CD4-positive, alpha-beta T cell (primary cell): ENCODE results near the gene PDE4B. TPM values are rescaled to one million over a fixed set of nuclear protein-coding genes. Genes with fewer than 3 reads are reported as not detected.

Source experiments
- ATAC-seq: fragments of 200-7000 bp; cut with Tn5 transposase; one replicate; pipeline ENCODE4 v1.10.0; 2022; ENCODE audit warnings: mild to moderate bottlenecking; ENCODE audit not compliant: poor library complexity
- CTCF ChIA-PET: fragments of 350-600 bp; sonication (Branson Sonifier 250); formaldehyde crosslinking; loops from one replicate; lab custom pipeline; 2021; ENCODE audit warnings: antibody characterized with exemption, inconsistent platforms; lab: Charles Lee
- POLR2A ChIA-PET: fragments of 350-600 bp; sonication (Branson Sonifier 250); formaldehyde crosslinking; loops from one replicate; lab custom pipeline; 2021; ENCODE audit warnings: antibody characterized with exemption, inconsistent platforms; lab: Charles Lee
- DNase-seq, 14 experiments: peaks; one replicate each; pipeline ENCODE4 v3.0.0-alpha.2; 2013 to 2020; ENCODE audit warnings: mixed read lengths in 2 of 14
- H3K27ac ChIP-seq, 2 donors: one replicate each; pipeline versions ENCODE4 v1.5.1 to v1.7.0; 2013; ENCODE audit warnings: low read length in 2 of 2, low read depth in 1 of 2, mild to moderate bottlenecking in 1 of 2
- H3K27me3 ChIP-seq, 2 experiments: 1 replicate in 1 of 2; 2 replicates in 1 of 2; pipeline versions ENCODE4 v1.6.1 to v1.7.0; 2013; ENCODE audit warnings: low read length in 2 of 2, control low read depth in 1 of 2, mild to moderate bottlenecking in 1 of 2, moderate library complexity in 1 of 2; ENCODE audit not compliant: insufficient read depth in 2 of 2, control insufficient read depth in 1 of 2
- H3K36me3 ChIP-seq: one replicate; pipeline ENCODE4 v1.6.1; 2013; ENCODE audit warnings: low read length, control low read depth; ENCODE audit not compliant: insufficient read depth
- H3K4me1 ChIP-seq: one replicate; pipeline ENCODE4 v1.6.1; 2013; ENCODE audit warnings: low read length, control low read depth; ENCODE audit not compliant: insufficient read depth
- H3K4me3 ChIP-seq: one replicate; pipeline ENCODE4 v1.5.1; 2013; ENCODE audit warnings: mild to moderate bottlenecking, low read length, moderate library complexity
- H3K9me3 ChIP-seq, 2 experiments: 1 replicate in 1 of 2; 2 replicates in 1 of 2; pipeline versions ENCODE4 v1.6.1 to v1.7.0; 2013; ENCODE audit warnings: low read length in 2 of 2, mild to moderate bottlenecking in 2 of 2, control low read depth in 1 of 2, moderate library complexity in 1 of 2; ENCODE audit not compliant: control insufficient read depth in 1 of 2, insufficient read depth in 1 of 2
- H3K27ac Mint-ChIP-seq: one replicate; pipeline ENCODE4 v1.8.0; 2020; ENCODE audit warnings: mixed read lengths
- H3K27me3 Mint-ChIP-seq: one replicate; pipeline ENCODE4 v1.8.0; 2021; ENCODE audit warnings: mixed read lengths
- H3K36me3 Mint-ChIP-seq: one replicate; pipeline ENCODE4 v1.8.0; 2021; ENCODE audit warnings: low read depth, mixed read lengths
- H3K4me1 Mint-ChIP-seq: one replicate; pipeline ENCODE4 v1.8.0; 2021; ENCODE audit warnings: low read depth, mixed read lengths
- H3K4me3 Mint-ChIP-seq: one replicate; pipeline ENCODE4 v1.8.0; 2020; ENCODE audit warnings: mild to moderate bottlenecking, mixed read lengths
- H3K9me3 Mint-ChIP-seq: one replicate; pipeline ENCODE4 v1.8.0; 2020; ENCODE audit warnings: mixed read lengths
- intact Hi-C, 2 experiments: fragments of 100-400 bp; cut with DNase I in 1 of 2; cut with micrococcal nuclease in 1 of 2; formaldehyde crosslinking; loops; one replicate each; pipeline versions ENCODE4 v1.15.1 to v1.9.0; 2023 to 2025; cut with DNase I, micrococcal nuclease
- total RNA-seq, 174 experiments: library from RNA in 2 of 174; stranded (reverse) in 2 of 174; gene quantifications; one replicate each; pipeline ENCODE4 v1.2.3 and lab custom pipeline; 2021 to 2026
- TF ChIP-seq, protein P1 (sequence below): fragments of 200-600 bp; IDR thresholded peaks from one replicate; pipeline ENCODE4 v1.8.0; 2022; ENCODE audit warnings: antibody characterized with exemption, mild to moderate bottlenecking

Gene PDE4B
- total RNA-seq, 2 experiments from 2014 or later, result 155 to 159 TPM

DNA sequence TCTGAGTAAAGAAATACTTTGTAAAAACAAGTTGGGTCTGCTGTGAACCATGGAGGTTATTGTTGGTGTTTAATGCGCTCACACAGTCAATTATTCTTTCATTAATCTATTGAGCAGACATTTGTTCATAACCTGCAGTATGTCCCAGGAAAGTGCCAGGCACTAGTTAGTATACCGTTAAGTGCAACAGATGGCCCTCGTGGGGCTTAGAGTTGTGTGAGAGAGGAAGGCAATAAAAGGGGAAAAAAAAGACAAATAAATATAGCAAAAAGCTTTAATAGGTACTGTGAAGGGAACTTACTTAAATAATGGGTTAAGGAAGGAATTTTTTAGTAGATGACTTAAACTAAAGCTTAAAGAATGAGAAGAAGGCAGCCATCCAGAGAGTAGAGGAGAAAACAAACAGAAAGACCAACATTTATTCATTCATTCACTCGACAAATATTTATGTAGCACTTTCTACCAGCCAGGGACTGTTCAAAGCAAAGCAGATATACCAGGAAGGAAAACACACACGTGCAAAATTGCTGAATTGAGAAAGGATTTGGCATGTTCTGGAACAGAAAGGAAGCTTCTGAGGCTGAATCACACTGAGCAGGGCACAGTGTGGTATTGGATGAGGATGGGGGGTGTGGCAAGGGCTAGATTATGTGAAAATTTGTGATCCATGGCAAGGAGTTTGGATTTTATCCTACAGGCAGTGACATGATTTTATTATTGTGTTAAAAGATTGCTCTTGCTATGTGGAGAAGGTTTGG lies 445.2 kb downstream of the PDE4B start:
- intact Hi-C loops, result loop anchor here in 1 of 2 experiments (10.0 kb wide), 1 partner anchor 73 kb away; no protein-coding TSS in a partner anchor
- no peak for ATAC-seq
- H3K27me3 ChIP-seq, result peaks cover 0 to 9% of the 10 kb centered on the region in 2 experiments
- no peaks in the 10 kb centered on the region for H3K4me1 Mint-ChIP-seq
- H3K4me3 Mint-ChIP-seq, result no peak overlapping the region
- CTCF ChIA-PET, result no interaction called here
- no peak overlapping the region for H3K27ac ChIP-seq
- H3K9me3 ChIP-seq, result no peaks in the 10 kb centered on the region
- POLR2A ChIA-PET, result interaction anchor here (1.2 kb wide), 1 partner anchor 208 kb away, joined by 4 read pairs; no protein-coding TSS in a partner anchor
- DNase-seq, result no peak
- H3K27me3 Mint-ChIP-seq, result peaks cover 17% of the 10 kb centered on the region
- TF ChIP-seq, protein P1, sequence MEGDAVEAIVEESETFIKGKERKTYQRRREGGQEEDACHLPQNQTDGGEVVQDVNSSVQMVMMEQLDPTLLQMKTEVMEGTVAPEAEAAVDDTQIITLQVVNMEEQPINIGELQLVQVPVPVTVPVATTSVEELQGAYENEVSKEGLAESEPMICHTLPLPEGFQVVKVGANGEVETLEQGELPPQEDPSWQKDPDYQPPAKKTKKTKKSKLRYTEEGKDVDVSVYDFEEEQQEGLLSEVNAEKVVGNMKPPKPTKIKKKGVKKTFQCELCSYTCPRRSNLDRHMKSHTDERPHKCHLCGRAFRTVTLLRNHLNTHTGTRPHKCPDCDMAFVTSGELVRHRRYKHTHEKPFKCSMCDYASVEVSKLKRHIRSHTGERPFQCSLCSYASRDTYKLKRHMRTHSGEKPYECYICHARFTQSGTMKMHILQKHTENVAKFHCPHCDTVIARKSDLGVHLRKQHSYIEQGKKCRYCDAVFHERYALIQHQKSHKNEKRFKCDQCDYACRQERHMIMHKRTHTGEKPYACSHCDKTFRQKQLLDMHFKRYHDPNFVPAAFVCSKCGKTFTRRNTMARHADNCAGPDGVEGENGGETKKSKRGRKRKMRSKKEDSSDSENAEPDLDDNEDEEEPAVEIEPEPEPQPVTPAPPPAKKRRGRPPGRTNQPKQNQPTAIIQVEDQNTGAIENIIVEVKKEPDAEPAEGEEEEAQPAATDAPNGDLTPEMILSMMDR, result no peak
- H3K9me3 Mint-ChIP-seq, result no peaks in the 10 kb centered on the region
- H3K4me1 ChIP-seq, result peaks cover 2% of the 10 kb centered on the region
- H3K36me3 Mint-ChIP-seq, result no peaks in the 10 kb centered on the region
- no peak overlapping the region for H3K4me3 ChIP-seq
- no peaks in the 10 kb centered on the region for H3K36me3 ChIP-seq
- no peak overlapping the region for H3K27ac Mint-ChIP-seq

- Histone ChIP-seq H3K27ac (no peak overlapping the region), H3K4me1 (peaks cover 10% of the 10 kb centered on the region), H3K4me3 (no peak overlapping the region), H3K9me3 (no peaks in the 10 kb centered on the region), H3K36me3 (no peaks in the 10 kb centered on the region), H3K27me3 (peaks cover 0 to 6% of the 10 kb centered on the region in 2 experiments)
- ATAC-seq (no peak), DNase-seq (peak in 1 of 14 experiments; percentile 12)
- ChIA-PET CTCF (no interaction called here), POLR2A (no interaction called here)
- Mint-ChIP-seq H3K9me3 (no peaks in the 10 kb centered on the region), H3K36me3 (no peaks in the 10 kb centered on the region), H3K4me3 (no peak overlapping the region), H3K4me1 (no peaks in the 10 kb centered on the region), H3K27me3 (peaks cover 17% of the 10 kb centered on the region), H3K27ac (no peak overlapping the region)
- TF ChIP-seq, protein P1, result no peak
- intact Hi-C loops, result loop anchor here (10.0 kb wide), 3 partner anchors 75 to 825 kb away; no protein-coding TSS in a partner anchor
Measured at GRCh38 chr1:66239834-66240233, 447.1 kb downstream of the PDE4B start.

- Mint-ChIP-seq H3K9me3 (no peaks in the 10 kb centered on the region), H3K27ac (no peak overlapping the region), H3K4me3 (no peak overlapping the region), H3K27me3 (peaks cover 17% of the 10 kb centered on the region), H3K4me1 (no peaks in the 10 kb centered on the region), H3K36me3 (no peaks in the 10 kb centered on the region)
- DNase-seq (no peak), ATAC-seq (no peak)
- intact Hi-C loops, result loop anchor here (10.0 kb wide), 2 partner anchors 806 to 826 kb away; no protein-coding TSS in a partner anchor
- Histone ChIP-seq H3K4me3 (no peak overlapping the region), H3K36me3 (no peaks in the 10 kb centered on the region), H3K27me3 (peaks cover 0 to 4% of the 10 kb centered on the region in 2 experiments), H3K27ac (no peak overlapping the region), H3K9me3 (no peaks in the 10 kb centered on the region), H3K4me1 (peaks cover 18% of the 10 kb centered on the region)
- POLR2A ChIA-PET, result no interaction called here
- TF ChIP-seq, protein P1, result no peak
- CTCF ChIA-PET, result interaction anchor here (1.9 to 18.2 kb wide), 4 partner anchors 11 to 204 kb away, joined by 11 to 172 read pairs (median 18); no protein-coding TSS in a partner anchor
Measured at GRCh38 chr1:66240491-66241484, 448.1 kb downstream of the PDE4B start.
